B cell (primary cell): ENCODE measurements around the gene CHRD. TPM values are rescaled to one million over a fixed set of nuclear protein-coding genes. Genes with fewer than 3 reads are reported as not detected.

ENCODE experiments used
- ATAC-seq: fragments of 200-7000 bp; cut with Tn5 transposase; one replicate; pipeline ENCODE4 v1.10.0; 2021; ENCODE audit warnings: low read depth, mild to moderate bottlenecking, moderate number of reproducible peaks, moderate library complexity
- CTCF ChIA-PET: fragments of 350-600 bp; sonication (Branson Sonifier 250); formaldehyde crosslinking; loops from one replicate; lab custom pipeline; 2021; ENCODE audit warnings: antibody characterized with exemption, inconsistent platforms; lab: Charles Lee
- POLR2A ChIA-PET: fragments of 350-600 bp; sonication (Branson Sonifier 250); formaldehyde crosslinking; loops from one replicate; lab custom pipeline; 2021; ENCODE audit warnings: antibody characterized with exemption; lab: Charles Lee
- DNase-seq: peaks from one replicate; pipeline ENCODE4 v3.0.0; 2013
- H2AFZ ChIP-seq: 2 replicates; pipeline ENCODE4 v1.6.1; 2012; ENCODE audit warnings: mild to moderate bottlenecking, low read depth, low read length; ENCODE audit not compliant: insufficient read depth, poor library complexity, severe bottlenecking
- H3K27ac ChIP-seq, 2 donors: 1 replicate in 1 of 2; 2 replicates in 1 of 2; pipeline ENCODE4 v1.5.1; 2012 to 2013; ENCODE audit warnings: low read length in 2 of 2, mild to moderate bottlenecking in 2 of 2, moderate library complexity in 1 of 2
- H3K27me3 ChIP-seq, 4 experiments: fragments of 200-600 bp in 1 of 4; sonication (generic) in 1 of 4; replicated peaks in 1 of 4; 1 replicate in 2 of 4; 2 replicates in 2 of 4; pipeline versions ENCODE4 v1.6.1 to v1.7.0; 2013 to 2016; ENCODE audit warnings: low read length in 3 of 4, mild to moderate bottlenecking in 2 of 4, mixed read lengths in 1 of 4, moderate library complexity in 1 of 4; ENCODE audit not compliant: insufficient read depth in 4 of 4, control insufficient read depth in 3 of 4; ENCODE audit errors: control extremely low read depth in 1 of 4
- H3K36me3 ChIP-seq, 2 experiments: replicated peaks in 1 of 2; 1 replicate in 1 of 2; 2 replicates in 1 of 2; pipeline versions ENCODE4 v1.6.1 to v1.7.1; 2013; ENCODE audit warnings: low read length in 1 of 2; ENCODE audit not compliant: insufficient read depth in 2 of 2, control insufficient read depth in 1 of 2; ENCODE audit errors: control extremely low read depth in 1 of 2, extremely low read depth in 1 of 2
- H3K4me1 ChIP-seq, 2 donors: fragments of 200-600 bp in 1 of 2; sonication (generic) in 1 of 2; 1 replicate in 1 of 2; 2 replicates in 1 of 2; pipeline versions ENCODE4 v1.5.1 to v1.6.1; 2013 to 2017; ENCODE audit warnings: low read length in 2 of 2; ENCODE audit not compliant: control insufficient read depth in 2 of 2, insufficient read depth in 2 of 2
- H3K4me2 ChIP-seq: replicated peaks from 2 replicates; pipeline ENCODE3; 2012; ENCODE audit warnings: mild to moderate bottlenecking, low read depth, low read length; ENCODE audit not compliant: poor library complexity, severe bottlenecking
- H3K4me3 ChIP-seq, 5 experiments: fragments of 200-600 bp in 1 of 5; sonication (generic) in 1 of 5; 1 replicate in 3 of 5; 2 replicates in 2 of 5; pipeline versions ENCODE4 v1.5.1 to v1.7.0; 2011 to 2016; ENCODE audit warnings: low read length in 4 of 5, mild to moderate bottlenecking in 4 of 5, low read depth in 2 of 5, control low read depth in 1 of 5, moderate library complexity in 1 of 5; ENCODE audit not compliant: insufficient read depth in 1 of 5; ENCODE audit errors: control extremely low read depth in 1 of 5, extremely low read depth in 1 of 5
- H3K79me2 ChIP-seq: fragments of 200-600 bp; sonication (generic); one replicate; pipeline ENCODE4 v1.6.0; 2016; ENCODE audit warnings: low read length; ENCODE audit not compliant: control insufficient read depth, insufficient read depth
- H3K9ac ChIP-seq: fragments of 200-600 bp; sonication (generic); 2 replicates; pipeline ENCODE4 v1.6.1; 2017; ENCODE audit warnings: mild to moderate bottlenecking, low read length, moderate library complexity
- H3K9me3 ChIP-seq, 3 donors: one replicate each; pipeline versions ENCODE4 v1.6.1 to v1.7.1; 2013; ENCODE audit warnings: low read length in 2 of 3; ENCODE audit not compliant: control insufficient read depth in 2 of 3, insufficient read depth in 1 of 3; ENCODE audit errors: control extremely low read depth in 1 of 3
- H4K20me1 ChIP-seq: 2 replicates; pipeline ENCODE4 v1.6.0; 2012; ENCODE audit warnings: mild to moderate bottlenecking, low read length; ENCODE audit not compliant: insufficient read depth, control insufficient read depth, poor library complexity, severe bottlenecking
- H3K27ac Mint-ChIP-seq: one replicate; pipeline ENCODE4 v1.8.0; 2021; ENCODE audit warnings: mixed read lengths
- H3K27me3 Mint-ChIP-seq: one replicate; pipeline ENCODE4 v1.8.0; 2021; ENCODE audit warnings: mixed read lengths
- H3K4me1 Mint-ChIP-seq: one replicate; pipeline ENCODE4 v1.8.0; 2021; ENCODE audit warnings: mixed read lengths
- H3K4me3 Mint-ChIP-seq: one replicate; pipeline ENCODE4 v1.8.0; 2021; ENCODE audit warnings: mixed read lengths
- H3K9me3 Mint-ChIP-seq: one replicate; pipeline ENCODE4 v1.8.0; 2022; ENCODE audit warnings: mixed read lengths; ENCODE audit not compliant: insufficient read depth
- EZH2 ChIP-seq: IDR thresholded peaks from 2 replicates; pipeline ENCODE4 v1.6.1; 2012; ENCODE audit warnings: borderline replicate concordance, low read depth, mild to moderate bottlenecking, moderate library complexity, low read length; ENCODE audit not compliant: insufficient read depth, poor library complexity, severe bottlenecking
- WGBS: methylation state at CpG from one replicate; pipeline ENCODE4 v1.1.5; 2013; ENCODE audit warnings: missing lambda C conversion rate; ENCODE audit not compliant: insufficient coverage; 5-methylcytosine and 5-hydroxymethylcytosine counted together
- intact Hi-C: fragments of 100-400 bp; cut with micrococcal nuclease; formaldehyde crosslinking; loops from one replicate; pipeline ENCODE4 v1.10.0; 2022
- polyA plus RNA-seq: library from polyadenylated mRNA; depleted of rRNA; stranded (reverse); fragments of >200 nt; gene quantifications from 2 replicates; pipeline ENCODE4 v1.2.3, GENCODE V29; 2012
- total RNA-seq, 2 donors: library from RNA; stranded (reverse); fragments of 120-200 nt in 1 of 2; gene quantifications; 1 replicate in 1 of 2; 2 replicates in 1 of 2; pipeline versions ENCODE4 v1.2.3 to v1.2.4, GENCODE V29; 2013 to 2022
- TF ChIP-seq, protein P1 (sequence below): fragments of 200-600 bp; IDR thresholded peaks from one replicate; pipeline ENCODE4 v1.8.0; 2022; ENCODE audit warnings: antibody characterized with exemption, mild to moderate bottlenecking

The CHRD gene
- total and polyA plus RNA-seq, 2 donors (not counting 1 experiment from before 2014, with no cell fraction given) = not detected

DNA sequence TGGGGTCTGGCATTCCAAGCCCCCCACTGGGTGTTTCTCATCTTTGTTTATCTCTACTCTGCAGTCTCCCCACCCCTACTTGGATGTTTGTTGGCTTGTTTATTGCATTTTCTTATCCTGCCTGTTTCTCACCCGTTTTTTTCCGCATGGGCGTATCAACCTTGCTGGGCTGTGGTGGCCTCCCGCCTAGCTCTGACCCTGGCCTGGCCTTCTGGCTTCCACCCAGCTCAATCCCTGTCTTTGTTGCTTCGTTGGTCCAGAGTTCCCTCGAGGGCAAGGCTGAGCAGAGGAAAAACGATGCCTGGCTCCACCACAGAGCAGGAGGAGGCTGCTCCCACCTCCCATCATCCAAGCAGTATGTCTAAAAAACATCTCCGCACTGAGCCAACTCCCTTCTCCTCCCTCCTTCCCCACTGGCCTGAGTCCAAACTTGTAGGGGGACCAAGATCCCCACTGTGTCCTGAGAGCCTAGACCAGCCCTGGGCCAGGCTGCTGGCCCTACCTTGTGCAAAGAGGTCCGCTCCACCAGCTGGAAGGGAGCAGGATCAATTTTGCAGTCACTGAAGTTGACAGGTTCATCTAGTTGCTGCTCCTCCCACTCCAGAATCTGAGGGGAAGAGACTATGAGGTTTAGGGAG lies 28.2 kb upstream of the CHRD start:
- POLR2A ChIA-PET = no interaction called here
- no peaks in the 10 kb centered on the region for H3K9me3 Mint-ChIP-seq
- peaks cover 0 to 8% of the 10 kb centered on the region in 2 donors for H3K4me1 ChIP-seq

DNA sequence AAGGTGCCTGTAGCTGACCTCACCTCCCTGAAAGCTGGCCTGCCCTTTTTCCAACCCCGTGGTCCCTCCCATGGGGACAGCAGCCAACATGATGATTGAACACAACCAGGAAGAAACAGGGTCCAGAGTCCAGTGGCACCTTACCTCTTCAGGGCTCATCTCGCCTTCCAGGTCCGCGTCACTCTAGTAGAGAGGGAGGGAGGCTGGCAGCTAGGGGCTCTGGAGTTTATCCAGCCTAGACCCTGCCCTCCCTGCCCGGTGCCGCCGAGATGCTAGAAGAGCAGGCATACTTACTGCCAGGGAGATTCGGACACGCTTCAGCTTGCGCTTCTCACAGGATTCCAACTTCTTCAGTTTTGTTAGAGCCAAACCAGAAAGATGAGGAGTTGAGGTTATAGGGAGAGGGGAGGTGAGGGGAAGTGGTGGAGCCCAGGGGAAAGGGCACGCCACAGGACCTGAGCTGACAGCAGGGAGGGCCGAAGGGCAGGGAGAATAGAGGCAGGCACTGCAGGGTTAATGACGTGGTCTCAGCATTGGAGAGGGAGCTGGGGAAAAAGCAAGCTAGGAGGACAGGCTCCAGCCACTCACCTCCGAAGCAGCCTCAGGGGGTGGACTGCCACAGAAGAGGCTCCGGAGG lies 27.6 kb upstream of the CHRD start:
- ATAC-seq = no peak
- ChIA-PET CTCF (interaction anchor here (1.0 to 5.2 kb wide), 2 partner anchors 161 to 187 kb away, joined by 3 to 76 read pairs; no protein-coding TSS in a partner anchor), POLR2A (no interaction called here)
- Histone ChIP-seq H3K4me2 (no peak overlapping the region), H4K20me1 (no peaks in the 10 kb centered on the region), H3K27me3 (no peaks in the 10 kb centered on the region), H2AFZ (no peak overlapping the region), H3K27ac (no peak overlapping the region), H3K36me3 (no peaks in the 10 kb centered on the region), H3K9me3 (no peaks in the 10 kb centered on the region), H3K9ac (no peak overlapping the region), H3K79me2 (no peaks in the 10 kb centered on the region), H3K4me1 (peaks cover 0 to 8% of the 10 kb centered on the region in 2 donors), H3K4me3 (no peak overlapping the region)
- WGBS = 97% methylated on average over 15 of the region's 15 CpGs
- no peaks in the 10 kb centered on the region for H3K9me3 Mint-ChIP-seq
- H3K27ac Mint-ChIP-seq = no peak overlapping the region
- H3K4me3 Mint-ChIP-seq = no peak overlapping the region
- H3K27me3 Mint-ChIP-seq = no peaks in the 10 kb centered on the region
- no peak for TF ChIP-seq EZH2
- TF ChIP-seq, protein P1, sequence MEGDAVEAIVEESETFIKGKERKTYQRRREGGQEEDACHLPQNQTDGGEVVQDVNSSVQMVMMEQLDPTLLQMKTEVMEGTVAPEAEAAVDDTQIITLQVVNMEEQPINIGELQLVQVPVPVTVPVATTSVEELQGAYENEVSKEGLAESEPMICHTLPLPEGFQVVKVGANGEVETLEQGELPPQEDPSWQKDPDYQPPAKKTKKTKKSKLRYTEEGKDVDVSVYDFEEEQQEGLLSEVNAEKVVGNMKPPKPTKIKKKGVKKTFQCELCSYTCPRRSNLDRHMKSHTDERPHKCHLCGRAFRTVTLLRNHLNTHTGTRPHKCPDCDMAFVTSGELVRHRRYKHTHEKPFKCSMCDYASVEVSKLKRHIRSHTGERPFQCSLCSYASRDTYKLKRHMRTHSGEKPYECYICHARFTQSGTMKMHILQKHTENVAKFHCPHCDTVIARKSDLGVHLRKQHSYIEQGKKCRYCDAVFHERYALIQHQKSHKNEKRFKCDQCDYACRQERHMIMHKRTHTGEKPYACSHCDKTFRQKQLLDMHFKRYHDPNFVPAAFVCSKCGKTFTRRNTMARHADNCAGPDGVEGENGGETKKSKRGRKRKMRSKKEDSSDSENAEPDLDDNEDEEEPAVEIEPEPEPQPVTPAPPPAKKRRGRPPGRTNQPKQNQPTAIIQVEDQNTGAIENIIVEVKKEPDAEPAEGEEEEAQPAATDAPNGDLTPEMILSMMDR = no peak
- no peak for DNase-seq
- intact Hi-C loops = no loop called here
- H3K4me1 Mint-ChIP-seq = no peaks in the 10 kb centered on the region

More for the DNA sequence above, 28.2 kb upstream of the CHRD start:
- Histone ChIP-seq H3K4me2 (no peak overlapping the region), H4K20me1 (no peaks in the 10 kb centered on the region), H3K9ac (no peak overlapping the region), H3K27me3 (no peaks in the 10 kb centered on the region), H3K9me3 (no peaks in the 10 kb centered on the region), H3K27ac (no peak overlapping the region), H3K79me2 (no peaks in the 10 kb centered on the region), H3K36me3 (no peaks in the 10 kb centered on the region), H3K4me3 (no peak overlapping the region), H2AFZ (no peak overlapping the region)
- ATAC-seq (no peak), DNase-seq (no peak)
- Mint-ChIP-seq H3K27ac (no peak overlapping the region), H3K27me3 (no peaks in the 10 kb centered on the region), H3K4me3 (no peak overlapping the region), H3K4me1 (no peaks in the 10 kb centered on the region)
- 95% methylated on average over 8 of the region's 9 CpGs for WGBS
- TF ChIP-seq EZH2 = no peak
- intact Hi-C loops = no loop called here
- CTCF ChIA-PET = interaction anchor here (0.9 to 5.2 kb wide), 3 partner anchors 25 to 187 kb away, joined by 3 to 76 read pairs (median 4); no protein-coding TSS in a partner anchor
